AG09309 (cell line): ENCODE measurements around the gene PCED1B.

Experiments
- DNase-seq: peaks from one replicate; pipeline ENCODE4 v3.0.0-alpha.2; 2010; ENCODE audit warnings: low read depth
- H3K4me3 ChIP-seq: 2 replicates; pipeline ENCODE4 v1.5.1; 2011; ENCODE audit warnings: mild to moderate bottlenecking, low read depth, low read length, moderate library complexity; ENCODE audit not compliant: control insufficient read depth
- CTCF ChIP-seq: IDR thresholded peaks from 2 replicates; pipeline ENCODE4 v1.5.1; 2011; ENCODE audit warnings: mild to moderate bottlenecking, low read depth, low read length, inconsistent platforms; ENCODE audit not compliant: insufficient read depth, control insufficient read depth; ENCODE audit errors: missing control alignments

The PCED1B gene

DNA sequence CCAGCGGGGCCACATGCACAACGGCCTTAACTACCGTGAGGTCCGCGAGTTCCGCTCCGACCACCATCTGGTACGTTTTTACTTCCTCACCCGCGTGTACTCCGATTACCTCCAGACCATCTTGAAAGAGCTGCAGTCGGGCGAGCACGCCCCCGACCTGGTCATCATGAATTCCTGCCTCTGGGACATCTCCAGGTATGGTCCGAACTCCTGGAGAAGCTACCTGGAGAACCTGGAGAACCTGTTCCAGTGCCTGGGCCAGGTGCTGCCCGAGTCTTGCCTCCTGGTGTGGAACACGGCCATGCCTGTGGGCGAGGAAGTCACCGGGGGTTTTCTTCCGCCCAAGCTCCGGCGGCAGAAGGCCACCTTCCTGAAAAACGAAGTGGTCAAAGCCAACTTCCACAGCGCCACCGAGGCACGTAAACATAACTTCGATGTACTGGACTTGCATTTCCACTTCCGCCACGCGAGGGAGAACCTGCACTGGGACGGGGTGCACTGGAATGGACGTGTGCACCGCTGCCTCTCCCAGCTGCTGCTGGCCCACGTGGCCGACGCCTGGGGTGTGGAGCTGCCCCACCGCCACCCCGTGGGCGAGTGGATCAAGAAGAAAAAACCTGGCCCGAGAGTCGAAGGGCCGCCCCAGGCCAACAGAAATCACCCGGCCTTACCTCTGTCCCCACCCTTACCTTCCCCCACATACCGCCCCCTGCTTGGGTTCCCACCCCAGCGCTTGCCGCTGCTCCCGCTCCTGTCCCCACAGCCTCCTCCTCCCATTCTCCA, 156.0 kb downstream of the PCED1B start:
- no peak for TF ChIP-seq CTCF
- DNase-seq = no peak
- H3K4me3 ChIP-seq = no peak overlapping the region

DNA sequence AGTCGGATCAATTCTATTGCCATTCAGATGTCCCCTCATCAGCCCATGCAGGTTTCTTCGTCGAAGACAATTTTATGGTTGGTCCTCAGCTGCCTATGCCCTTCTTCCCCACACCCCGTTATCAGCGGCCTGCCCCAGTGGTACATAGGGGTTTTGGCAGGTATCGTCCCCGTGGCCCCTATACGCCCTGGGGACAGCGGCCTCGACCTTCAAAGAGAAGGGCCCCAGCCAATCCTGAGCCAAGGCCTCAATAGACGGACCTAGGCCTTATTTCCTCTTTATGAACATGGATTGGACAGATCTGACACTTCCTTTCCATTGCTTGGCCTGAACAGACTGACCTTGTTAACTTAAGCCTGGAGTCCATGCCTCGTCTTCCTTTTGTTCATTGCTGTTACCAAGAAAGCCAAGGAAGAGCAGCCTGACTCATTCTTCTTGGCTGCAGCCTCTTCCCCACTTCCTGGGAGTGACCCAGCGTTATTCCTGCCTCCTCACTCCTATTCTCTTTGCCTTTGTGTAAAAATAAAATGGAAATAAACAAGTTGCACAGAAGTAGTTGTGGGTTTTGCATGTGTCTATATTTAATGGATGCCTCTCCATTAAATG, 156.8 kb downstream of the PCED1B start:
- no peak for TF ChIP-seq CTCF
- no peak overlapping the region for H3K4me3 ChIP-seq
- DNase-seq = no peak

DNA sequence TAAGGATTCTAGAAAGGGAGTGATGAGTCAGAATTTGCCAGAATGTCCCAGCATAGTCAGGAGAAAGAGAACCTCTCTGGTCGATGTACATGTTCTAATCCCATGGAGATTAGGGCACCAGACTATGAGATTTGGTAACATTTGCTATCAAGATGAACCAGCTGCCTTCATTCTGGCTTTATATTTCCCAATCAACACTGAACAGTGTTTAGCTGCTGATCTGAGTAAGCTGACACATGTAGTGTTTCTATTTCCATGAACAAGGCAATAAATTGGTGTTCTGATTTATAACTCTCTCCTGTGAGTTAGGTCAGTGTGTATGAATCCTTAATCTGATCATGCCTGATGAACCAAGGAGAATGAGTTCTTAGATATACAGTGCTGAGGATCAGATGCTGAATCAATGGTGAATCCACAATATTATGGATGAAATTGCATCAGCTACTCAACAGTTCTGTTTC, 158.4 kb downstream of the PCED1B start:
- no peak for DNase-seq
- H3K4me3 ChIP-seq = no peak overlapping the region
- TF ChIP-seq CTCF = no peak

- H3K4me3 ChIP-seq = no peak overlapping the region
- no peak for DNase-seq
- no peak for TF ChIP-seq CTCF
Measured at GRCh38 chr12:47238669-47239114, 159.3 kb downstream of the PCED1B start.

DNA sequence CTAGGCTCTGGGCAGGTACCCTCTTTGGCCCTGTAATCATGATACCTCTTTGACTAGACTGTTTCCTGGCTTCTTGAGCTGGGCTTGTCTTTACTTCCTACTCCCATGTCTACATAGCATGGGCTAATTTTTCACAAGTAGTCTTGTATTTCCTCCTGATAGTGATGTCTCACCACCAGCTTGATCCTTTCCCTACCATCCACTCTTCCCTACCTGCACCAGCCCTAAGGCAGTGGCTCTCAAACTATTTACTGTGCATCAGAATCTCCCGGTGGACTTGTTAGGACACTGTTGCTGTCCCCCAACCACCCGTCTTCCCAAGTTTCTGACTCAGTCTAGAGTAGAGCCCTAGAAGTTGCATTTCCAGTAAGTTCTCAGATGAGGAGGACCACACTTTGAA, 163.0 kb downstream of the PCED1B start:
- no peak for TF ChIP-seq CTCF
- H3K4me3 ChIP-seq = no peak overlapping the region
- no peak for DNase-seq

- no peak for TF ChIP-seq CTCF
- no peak for DNase-seq
- no peak overlapping the region for H3K4me3 ChIP-seq
Measured at GRCh38 chr12:47244835-47245234, 165.4 kb downstream of the PCED1B start.

- DNase-seq = no peak
- H3K4me3 ChIP-seq = no peak overlapping the region
- TF ChIP-seq CTCF = no peak
Measured at GRCh38 chr12:47245623-47246022, 166.2 kb downstream of the PCED1B start.
